ENCODE results near the gene OLA1. TPM values are rescaled to one million over a fixed set of nuclear protein-coding genes. Genes with fewer than 3 reads are reported as not detected.
A peak's percentile ranks its signal among the peaks of the same experiment; 100 is the strongest.

OLA1 gene
- total RNA-seq, 1 donor from 2014 or later = 36.1 TPM

GRCh38 chr2:174076975-174077374 lies 171.4 kb downstream of the OLA1 start:
- DNase-seq (ENCODE audit: extremely low spot score in 2 of 2) = no peak
- H3K27ac ChIP-seq = no peak overlapping the region
- no peak overlapping the region for H3K4me3 ChIP-seq
- intact Hi-C loops (cut with DNase I) = no loop called here
- no peak for TF ChIP-seq CTCF (IDR thresholded peaks at IDR 0.05)
- no peak for TF ChIP-seq POLR2AphosphoS5 (IDR thresholded peaks at IDR 0.05; ENCODE audit: insufficient read depth in 1 of 2, low read depth in 1 of 2)
- TF ChIP-seq POLR2A (IDR thresholded peaks at IDR 0.05) = no peak
- H3K36me3 ChIP-seq = peaks cover 0 to 6% of the 10 kb centered on the region in 2 donors
- H3K4me1 ChIP-seq = no peaks in the 10 kb centered on the region
- no peaks in the 10 kb centered on the region for H3K9me3 ChIP-seq
- no peaks in the 10 kb centered on the region for H3K27me3 ChIP-seq

GRCh38 chr2:174076040-174076439 lies 172.3 kb downstream of the OLA1 start:
- intact Hi-C loops (cut with DNase I) = no loop called here
- DNase-seq (ENCODE audit: extremely low spot score in 2 of 2) = no peak
- Histone ChIP-seq H3K4me3 (no peak overlapping the region), H3K36me3 (peaks cover 0 to 6% of the 10 kb centered on the region in 2 donors), H3K27me3 (no peaks in the 10 kb centered on the region), H3K27ac (no peak overlapping the region), H3K4me1 (no peaks in the 10 kb centered on the region), H3K9me3 (no peaks in the 10 kb centered on the region)
- peak in 1 of 2 donors; percentile 38 for TF ChIP-seq POLR2AphosphoS5 (IDR thresholded peaks at IDR 0.05; ENCODE audit: insufficient read depth in 1 of 2, low read depth in 1 of 2)
- no peak for TF ChIP-seq POLR2A (IDR thresholded peaks at IDR 0.05)

- Histone ChIP-seq H3K4me3 (no peak overlapping the region), H3K36me3 (peaks cover 0 to 6% of the 10 kb centered on the region in 2 donors), H3K9me3 (no peaks in the 10 kb centered on the region), H3K4me1 (no peaks in the 10 kb centered on the region), H3K27me3 (no peaks in the 10 kb centered on the region), H3K27ac (no peak overlapping the region)
- DNase-seq (ENCODE audit: extremely low spot score in 2 of 2) = no peak
- TF ChIP-seq POLR2A (IDR thresholded peaks at IDR 0.05) (no peak), POLR2AphosphoS5 (IDR thresholded peaks at IDR 0.05; ENCODE audit: insufficient read depth in 1 of 2, low read depth in 1 of 2) (no peak), CTCF (IDR thresholded peaks at IDR 0.05) (no peak)
- intact Hi-C loops (cut with DNase I) = no loop called here
Observed at GRCh38 chr2:174074831-174075230, 173.5 kb downstream of the OLA1 start.

GRCh38 chr2:174072857-174073256 lies 175.5 kb downstream of the OLA1 start:
- no peak for DNase-seq (ENCODE audit: extremely low spot score in 2 of 2)
- Histone ChIP-seq H3K9me3 (no peaks in the 10 kb centered on the region), H3K27ac (no peak overlapping the region), H3K4me1 (no peaks in the 10 kb centered on the region), H3K4me3 (no peak overlapping the region), H3K36me3 (peaks cover 0 to 6% of the 10 kb centered on the region in 2 donors), H3K27me3 (no peaks in the 10 kb centered on the region)
- intact Hi-C loops (cut with DNase I) = no loop called here
- TF ChIP-seq CTCF (IDR thresholded peaks at IDR 0.05) (no peak), POLR2AphosphoS5 (IDR thresholded peaks at IDR 0.05; ENCODE audit: insufficient read depth in 1 of 2, low read depth in 1 of 2) (no peak), POLR2A (IDR thresholded peaks at IDR 0.05) (no peak)

GRCh38 chr2:174072069-174072468 lies 176.3 kb downstream of the OLA1 start:
- DNase-seq (ENCODE audit: extremely low spot score in 2 of 2) = no peak
- intact Hi-C loops (cut with DNase I) = no loop called here
- Histone ChIP-seq H3K27me3 (no peaks in the 10 kb centered on the region), H3K36me3 (peaks cover 0 to 6% of the 10 kb centered on the region in 2 donors), H3K4me3 (no peak overlapping the region), H3K9me3 (no peaks in the 10 kb centered on the region), H3K4me1 (no peaks in the 10 kb centered on the region), H3K27ac (no peak overlapping the region)
- TF ChIP-seq CTCF (IDR thresholded peaks at IDR 0.05) (no peak), POLR2A (IDR thresholded peaks at IDR 0.05) (no peak), POLR2AphosphoS5 (IDR thresholded peaks at IDR 0.05; ENCODE audit: insufficient read depth in 1 of 2, low read depth in 1 of 2) (no peak)
